Testis (tissue), 2 donors: ENCODE measurements around the gene UBE3C.

Source experiments
- POLR2A ChIP-seq: fragments of 450-650 bp; IDR thresholded peaks from one replicate; pipeline ENCODE4 v1.6.1; 2017; ENCODE audit warnings: antibody characterized with exemption, mild to moderate bottlenecking, moderate library complexity
- TF ChIP-seq, protein P1 (sequence below), 3 experiments: fragments of 450-650 bp in 2 of 3; fragments of 200-600 bp in 1 of 3; sonication (generic) in 1 of 3; IDR thresholded peaks; one replicate each; pipeline ENCODE4 v1.5.1; 2016 to 2019; ENCODE audit warnings: antibody characterized with exemption in 3 of 3, mild to moderate bottlenecking in 2 of 3, moderate library complexity in 1 of 3

DNA sequence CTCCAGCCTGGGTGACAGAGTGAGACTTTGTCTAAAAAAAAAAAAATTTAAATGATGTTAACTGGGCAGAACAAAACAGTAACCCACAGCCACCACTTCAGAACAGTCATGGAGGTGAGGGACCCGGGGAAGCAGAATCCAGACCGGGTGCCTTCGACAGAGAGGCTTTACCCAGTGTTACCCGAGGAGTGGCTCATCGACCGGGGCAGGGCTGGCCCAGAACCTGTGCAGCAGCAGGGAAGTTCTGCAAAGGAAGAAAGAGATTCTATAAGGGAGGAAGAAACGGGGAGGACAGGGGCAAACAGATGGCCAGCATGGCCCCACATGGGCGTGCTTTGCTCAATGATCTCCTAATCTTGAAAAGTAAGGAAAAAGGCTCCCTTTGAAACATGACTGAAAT is 26.0 kb upstream of the UBE3C start:
- no peak for TF ChIP-seq POLR2A
- TF ChIP-seq, protein P1, sequence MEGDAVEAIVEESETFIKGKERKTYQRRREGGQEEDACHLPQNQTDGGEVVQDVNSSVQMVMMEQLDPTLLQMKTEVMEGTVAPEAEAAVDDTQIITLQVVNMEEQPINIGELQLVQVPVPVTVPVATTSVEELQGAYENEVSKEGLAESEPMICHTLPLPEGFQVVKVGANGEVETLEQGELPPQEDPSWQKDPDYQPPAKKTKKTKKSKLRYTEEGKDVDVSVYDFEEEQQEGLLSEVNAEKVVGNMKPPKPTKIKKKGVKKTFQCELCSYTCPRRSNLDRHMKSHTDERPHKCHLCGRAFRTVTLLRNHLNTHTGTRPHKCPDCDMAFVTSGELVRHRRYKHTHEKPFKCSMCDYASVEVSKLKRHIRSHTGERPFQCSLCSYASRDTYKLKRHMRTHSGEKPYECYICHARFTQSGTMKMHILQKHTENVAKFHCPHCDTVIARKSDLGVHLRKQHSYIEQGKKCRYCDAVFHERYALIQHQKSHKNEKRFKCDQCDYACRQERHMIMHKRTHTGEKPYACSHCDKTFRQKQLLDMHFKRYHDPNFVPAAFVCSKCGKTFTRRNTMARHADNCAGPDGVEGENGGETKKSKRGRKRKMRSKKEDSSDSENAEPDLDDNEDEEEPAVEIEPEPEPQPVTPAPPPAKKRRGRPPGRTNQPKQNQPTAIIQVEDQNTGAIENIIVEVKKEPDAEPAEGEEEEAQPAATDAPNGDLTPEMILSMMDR (IDR thresholded peaks at IDR 0.05): no peak
